ENCODE measurements around the gene CTU2. TPM values are rescaled to one million over a fixed set of nuclear protein-coding genes. Genes with fewer than 3 reads are reported as not detected.

The CTU2 gene
- total and polyA plus RNA-seq, 2 donors from 2014 or later = 11.1 to 18.8 TPM

GRCh38 chr16:88762941-88763340, 56.6 kb downstream of the CTU2 start:
- TF ChIP-seq, protein P1, sequence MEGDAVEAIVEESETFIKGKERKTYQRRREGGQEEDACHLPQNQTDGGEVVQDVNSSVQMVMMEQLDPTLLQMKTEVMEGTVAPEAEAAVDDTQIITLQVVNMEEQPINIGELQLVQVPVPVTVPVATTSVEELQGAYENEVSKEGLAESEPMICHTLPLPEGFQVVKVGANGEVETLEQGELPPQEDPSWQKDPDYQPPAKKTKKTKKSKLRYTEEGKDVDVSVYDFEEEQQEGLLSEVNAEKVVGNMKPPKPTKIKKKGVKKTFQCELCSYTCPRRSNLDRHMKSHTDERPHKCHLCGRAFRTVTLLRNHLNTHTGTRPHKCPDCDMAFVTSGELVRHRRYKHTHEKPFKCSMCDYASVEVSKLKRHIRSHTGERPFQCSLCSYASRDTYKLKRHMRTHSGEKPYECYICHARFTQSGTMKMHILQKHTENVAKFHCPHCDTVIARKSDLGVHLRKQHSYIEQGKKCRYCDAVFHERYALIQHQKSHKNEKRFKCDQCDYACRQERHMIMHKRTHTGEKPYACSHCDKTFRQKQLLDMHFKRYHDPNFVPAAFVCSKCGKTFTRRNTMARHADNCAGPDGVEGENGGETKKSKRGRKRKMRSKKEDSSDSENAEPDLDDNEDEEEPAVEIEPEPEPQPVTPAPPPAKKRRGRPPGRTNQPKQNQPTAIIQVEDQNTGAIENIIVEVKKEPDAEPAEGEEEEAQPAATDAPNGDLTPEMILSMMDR (IDR thresholded peaks at IDR 0.05; ENCODE audit: borderline replicate concordance, extremely low read depth, insufficient read depth) = no peak
- H3K4me1 ChIP-seq (ENCODE audit: control insufficient read depth in 2 of 3, insufficient read depth in 2 of 3, low read depth in 1 of 3, low read length in 3 of 3) = peaks cover 0 to 76% (median 35%) of the 10 kb centered on the region in 3 donors
- DNase-seq (no peak), FAIRE-seq (no peak)
- no peaks in the 10 kb centered on the region for H3K27me3 ChIP-seq (ENCODE audit: control insufficient read depth, insufficient read depth, low read length)
- H3K27ac ChIP-seq (ENCODE audit: low read depth in 2 of 2, low read length in 2 of 2) = peak overlapping the region; percentile 62 to 80
- intact Hi-C loops (cut with DNase I) = no loop called here
- no peak overlapping the region for H3K4me3 ChIP-seq (ENCODE audit: low read length in 3 of 3)
- peak overlapping the region in 1 of 3 donors; percentile 61 for H3K9ac ChIP-seq (ENCODE audit: low read length in 3 of 3)
- H3K36me3 ChIP-seq (ENCODE audit: control insufficient read depth in 2 of 3, insufficient read depth in 3 of 3, low read length in 3 of 3) = no peaks in the 10 kb centered on the region
- no peaks in the 10 kb centered on the region for H3K9me3 ChIP-seq (ENCODE audit: control insufficient read depth in 2 of 3, insufficient read depth in 1 of 3, low read length in 3 of 3)

- FAIRE-seq = no peak
- Histone ChIP-seq H3K36me3 (ENCODE audit: control insufficient read depth in 2 of 3, insufficient read depth in 3 of 3, low read length in 3 of 3) (no peaks in the 10 kb centered on the region), H3K27ac (ENCODE audit: low read depth in 2 of 2, low read length in 2 of 2) (peak overlapping the region; percentile 62 to 80), H3K9me3 (ENCODE audit: control insufficient read depth in 2 of 3, insufficient read depth in 1 of 3, low read length in 3 of 3) (no peaks in the 10 kb centered on the region), H3K4me1 (ENCODE audit: control insufficient read depth in 2 of 3, insufficient read depth in 2 of 3, low read depth in 1 of 3, low read length in 3 of 3) (peaks cover 0 to 77% (median 40%) of the 10 kb centered on the region in 3 donors), H3K9ac (ENCODE audit: low read length in 3 of 3) (peak overlapping the region in 1 of 3 donors; percentile 61), H3K4me3 (ENCODE audit: low read length in 3 of 3) (no peak overlapping the region), H3K27me3 (ENCODE audit: control insufficient read depth, insufficient read depth, low read length) (no peaks in the 10 kb centered on the region)
- peak in 3 of 5 donors; percentile 72 to 80 (median 75) for DNase-seq
- intact Hi-C loops (cut with DNase I) = no loop called here
- TF ChIP-seq, protein P1 (IDR thresholded peaks at IDR 0.05; ENCODE audit: borderline replicate concordance, extremely low read depth, insufficient read depth) = no peak
These were observed 57.3 kb downstream of the CTU2 start for GRCh38 chr16:88763502-88764053.

- DNase-seq (no peak), FAIRE-seq (no peak)
- intact Hi-C loops (cut with DNase I) = no loop called here
- peak overlapping the region in 1 of 3 donors; percentile 61 for H3K9ac ChIP-seq (ENCODE audit: low read length in 3 of 3)
- H3K9me3 ChIP-seq (ENCODE audit: control insufficient read depth in 2 of 3, insufficient read depth in 1 of 3, low read length in 3 of 3) = no peaks in the 10 kb centered on the region
- H3K27ac ChIP-seq (ENCODE audit: low read depth in 2 of 2, low read length in 2 of 2) = peak overlapping the region; percentile 62 to 80
- no peaks in the 10 kb centered on the region for H3K36me3 ChIP-seq (ENCODE audit: control insufficient read depth in 2 of 3, insufficient read depth in 3 of 3, low read length in 3 of 3)
- H3K4me1 ChIP-seq (ENCODE audit: control insufficient read depth in 2 of 3, insufficient read depth in 2 of 3, low read depth in 1 of 3, low read length in 3 of 3) = peaks cover 0 to 76% (median 44%) of the 10 kb centered on the region in 3 donors
- H3K4me3 ChIP-seq (ENCODE audit: low read length in 3 of 3) = no peak overlapping the region
- TF ChIP-seq, protein P1 (IDR thresholded peaks at IDR 0.05; ENCODE audit: borderline replicate concordance, extremely low read depth, insufficient read depth) = no peak
- no peaks in the 10 kb centered on the region for H3K27me3 ChIP-seq (ENCODE audit: control insufficient read depth, insufficient read depth, low read length)
These were observed 57.8 kb downstream of the CTU2 start for GRCh38 chr16:88764080-88764479.

Data from kidney (tissue), 14 donors.